Measurements from ENCODE around the gene CCDC149.

DNA sequence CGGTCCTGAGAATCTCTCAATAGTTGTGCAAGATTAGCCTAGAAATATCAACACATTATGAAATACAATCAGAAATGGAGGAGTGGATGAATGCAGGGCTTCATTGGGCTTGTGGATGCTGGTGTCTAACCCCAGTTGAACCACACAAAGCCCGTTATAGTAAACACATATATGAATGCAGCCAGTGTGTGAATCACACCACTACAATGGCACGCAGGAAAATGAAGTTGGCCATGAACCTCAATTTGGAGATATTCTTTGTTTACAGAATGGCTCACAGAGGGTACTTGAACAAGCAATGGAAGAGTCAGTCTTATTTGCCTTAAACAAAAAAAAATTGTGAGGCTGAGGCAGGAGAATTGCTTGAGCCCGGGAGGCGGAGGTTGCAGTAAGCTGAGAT, 59.7 kb downstream of the CCDC149 start:
- TF ChIP-seq, protein P1, sequence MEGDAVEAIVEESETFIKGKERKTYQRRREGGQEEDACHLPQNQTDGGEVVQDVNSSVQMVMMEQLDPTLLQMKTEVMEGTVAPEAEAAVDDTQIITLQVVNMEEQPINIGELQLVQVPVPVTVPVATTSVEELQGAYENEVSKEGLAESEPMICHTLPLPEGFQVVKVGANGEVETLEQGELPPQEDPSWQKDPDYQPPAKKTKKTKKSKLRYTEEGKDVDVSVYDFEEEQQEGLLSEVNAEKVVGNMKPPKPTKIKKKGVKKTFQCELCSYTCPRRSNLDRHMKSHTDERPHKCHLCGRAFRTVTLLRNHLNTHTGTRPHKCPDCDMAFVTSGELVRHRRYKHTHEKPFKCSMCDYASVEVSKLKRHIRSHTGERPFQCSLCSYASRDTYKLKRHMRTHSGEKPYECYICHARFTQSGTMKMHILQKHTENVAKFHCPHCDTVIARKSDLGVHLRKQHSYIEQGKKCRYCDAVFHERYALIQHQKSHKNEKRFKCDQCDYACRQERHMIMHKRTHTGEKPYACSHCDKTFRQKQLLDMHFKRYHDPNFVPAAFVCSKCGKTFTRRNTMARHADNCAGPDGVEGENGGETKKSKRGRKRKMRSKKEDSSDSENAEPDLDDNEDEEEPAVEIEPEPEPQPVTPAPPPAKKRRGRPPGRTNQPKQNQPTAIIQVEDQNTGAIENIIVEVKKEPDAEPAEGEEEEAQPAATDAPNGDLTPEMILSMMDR (IDR thresholded peaks at IDR 0.05): no peak
- TF ChIP-seq EZH2 (IDR thresholded peaks at IDR 0.05; ENCODE audit: borderline replicate concordance, insufficient read depth, low read depth, low read length, poor library complexity, severe bottlenecking): no peak
